ENCODE measurements around the gene IGDCC3. TPM values are rescaled to one million over a fixed set of nuclear protein-coding genes. Genes with fewer than 3 reads are reported as not detected.

The IGDCC3 gene
- total RNA-seq, 2 experiments from 2014 or later, result not detected

DNA sequence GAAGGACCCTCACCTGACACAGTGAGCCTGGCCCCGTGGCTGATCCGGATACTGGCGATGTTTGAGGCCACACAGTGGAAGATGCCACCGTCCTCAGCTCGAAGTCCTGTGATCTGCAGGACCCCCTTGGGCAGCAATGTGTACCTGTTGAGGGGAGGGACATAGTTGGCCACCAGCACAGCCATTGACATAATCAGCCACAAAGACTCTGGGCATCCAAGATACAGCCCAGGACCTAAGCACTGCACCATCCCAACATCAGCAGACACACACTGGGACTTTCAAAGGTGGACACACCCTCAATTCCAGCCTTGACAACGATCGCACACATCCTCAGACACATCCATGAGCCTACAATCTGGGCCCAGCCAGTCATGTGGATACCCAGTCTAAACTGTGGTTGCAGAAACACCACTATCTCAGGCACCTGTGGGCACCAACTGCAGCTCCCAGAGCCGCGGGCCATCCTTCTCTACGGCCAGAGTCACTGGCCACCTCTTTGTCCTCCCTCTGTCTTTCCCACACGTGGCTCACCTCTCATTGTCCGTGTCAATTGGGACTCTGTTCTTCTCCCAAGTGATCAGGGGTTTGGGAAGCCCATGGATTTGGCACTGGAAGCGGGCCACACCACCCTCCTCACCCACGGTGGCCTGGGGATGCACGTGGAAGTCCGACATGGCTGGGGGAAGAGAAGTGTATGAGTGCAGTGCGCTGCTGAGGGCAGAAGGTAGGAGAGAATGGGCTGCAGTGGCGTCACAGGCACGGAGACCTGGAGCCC, 42.3 kb downstream of the IGDCC3 start:
- ATAC-seq (ENCODE audit: low read depth) (no peak), DNase-seq (no peak)
- Mint-ChIP-seq H3K9me3 (no peaks in the 10 kb centered on the region), H3K27me3 (peaks cover 3% of the 10 kb centered on the region), H3K4me3 (no peak overlapping the region), H3K27ac (no peak overlapping the region), H3K36me3 (no peaks in the 10 kb centered on the region), H3K4me1 (peaks cover 4% of the 10 kb centered on the region)
- POLR2A ChIA-PET, result no interaction called here

DNA sequence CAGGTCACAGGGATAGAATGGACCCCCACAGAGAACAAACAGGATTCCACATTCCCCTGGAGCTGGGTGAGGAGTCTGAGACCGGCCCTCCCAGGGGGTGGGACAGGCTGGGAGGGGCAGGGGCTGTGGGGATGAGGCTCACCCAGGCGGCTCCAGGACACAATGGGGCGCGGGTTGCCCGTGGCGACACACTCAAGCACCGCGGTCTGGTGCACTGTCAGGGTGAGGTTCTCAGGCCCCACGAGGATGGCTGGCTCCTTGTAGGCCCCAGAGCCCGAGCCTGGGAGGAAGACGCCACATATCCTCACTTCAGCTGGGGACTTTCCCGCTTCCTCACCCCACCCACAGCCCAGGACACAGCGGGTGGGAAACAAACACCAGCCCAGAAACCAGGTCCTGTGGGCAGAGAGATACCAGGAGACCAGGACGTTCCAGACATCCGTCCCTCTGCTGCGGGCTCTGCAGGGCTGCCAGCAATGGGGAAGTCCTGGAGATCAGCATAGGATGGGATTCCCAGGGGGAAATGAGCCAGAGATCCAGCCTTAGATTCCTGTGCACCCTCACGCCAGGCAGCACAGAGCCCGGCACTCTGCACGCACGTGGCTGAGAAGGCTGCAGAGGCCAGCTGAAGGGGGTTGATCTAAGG, 43.1 kb downstream of the IGDCC3 start:
- Mint-ChIP-seq H3K9me3 (no peaks in the 10 kb centered on the region), H3K27me3 (peaks cover 2% of the 10 kb centered on the region), H3K4me1 (peaks cover 2% of the 10 kb centered on the region), H3K36me3 (no peaks in the 10 kb centered on the region), H3K27ac (no peak overlapping the region), H3K4me3 (no peak overlapping the region)
- ATAC-seq (ENCODE audit: low read depth), result no peak
- POLR2A ChIA-PET, result no interaction called here
- no peak for DNase-seq

DNA sequence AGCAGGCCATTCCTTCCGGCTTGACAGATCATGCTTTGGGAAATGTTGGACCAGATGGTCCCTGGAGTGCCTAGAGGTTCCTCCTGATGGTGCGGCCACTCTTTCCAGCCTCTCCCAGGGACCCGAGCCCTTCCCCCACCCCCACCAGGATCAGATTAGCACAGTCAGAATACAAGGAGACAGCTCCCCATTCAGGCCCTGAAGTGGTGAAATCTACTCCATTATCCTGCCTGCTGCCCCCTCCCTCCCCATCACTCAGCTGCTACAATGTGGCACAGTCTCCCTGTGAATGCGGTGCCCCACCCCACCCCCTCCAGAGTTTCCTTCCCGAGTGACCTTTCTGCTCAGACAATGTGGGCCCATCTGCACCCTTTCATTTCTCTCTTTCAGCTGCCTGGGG, 43.9 kb downstream of the IGDCC3 start:
- no peak for ATAC-seq (ENCODE audit: low read depth)

DNA sequence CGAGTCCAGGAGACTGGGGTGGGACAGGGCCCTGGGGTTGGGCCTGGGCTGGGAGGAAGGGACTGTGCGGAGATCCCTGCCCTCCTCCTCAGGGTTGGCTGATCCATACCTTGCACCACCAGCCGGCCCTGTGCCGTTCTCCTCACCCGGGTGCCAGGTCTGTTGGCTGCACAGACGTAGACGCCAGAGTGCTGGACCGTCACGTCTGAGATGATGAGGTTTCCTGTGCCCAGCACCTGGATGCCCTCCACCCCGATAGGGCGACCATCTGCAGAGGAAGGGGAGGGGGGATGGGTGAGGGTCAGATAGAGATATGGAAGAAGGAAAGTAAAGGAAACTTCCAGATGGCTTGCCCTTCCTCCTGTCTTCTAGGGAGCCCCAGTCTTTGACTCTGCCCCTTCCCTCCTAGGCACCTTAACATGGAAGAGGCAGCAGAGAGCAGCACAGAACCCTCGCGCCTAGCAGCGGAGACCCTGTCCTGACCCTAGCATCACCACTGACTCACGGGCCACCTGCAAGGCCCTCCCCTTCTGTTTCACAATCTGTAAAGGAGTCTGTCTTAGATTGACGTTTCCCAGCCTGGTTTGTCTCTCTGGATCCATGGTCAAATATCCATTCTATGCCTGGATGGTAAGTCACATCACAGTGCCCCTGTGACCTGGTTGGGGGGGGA, 44.5 kb downstream of the IGDCC3 start:
- POLR2A ChIA-PET, result no interaction called here
- no peak overlapping the region for H3K27ac Mint-ChIP-seq
- H3K9me3 Mint-ChIP-seq, result no peaks in the 10 kb centered on the region
- ATAC-seq (ENCODE audit: low read depth) (no peak), DNase-seq (no peak)
- peaks cover 2% of the 10 kb centered on the region for H3K27me3 Mint-ChIP-seq
- no peaks in the 10 kb centered on the region for H3K36me3 Mint-ChIP-seq
- H3K4me3 Mint-ChIP-seq, result no peak overlapping the region
- no peaks in the 10 kb centered on the region for H3K4me1 Mint-ChIP-seq

More for the DNA sequence above, 43.9 kb downstream of the IGDCC3 start:
- Mint-ChIP-seq H3K9me3 (no peaks in the 10 kb centered on the region), H3K27me3 (peaks cover 2% of the 10 kb centered on the region), H3K36me3 (no peaks in the 10 kb centered on the region), H3K4me3 (no peak overlapping the region), H3K4me1 (no peaks in the 10 kb centered on the region), H3K27ac (no peak overlapping the region)
- POLR2A ChIA-PET, result no interaction called here
- no peak for DNase-seq

DNA sequence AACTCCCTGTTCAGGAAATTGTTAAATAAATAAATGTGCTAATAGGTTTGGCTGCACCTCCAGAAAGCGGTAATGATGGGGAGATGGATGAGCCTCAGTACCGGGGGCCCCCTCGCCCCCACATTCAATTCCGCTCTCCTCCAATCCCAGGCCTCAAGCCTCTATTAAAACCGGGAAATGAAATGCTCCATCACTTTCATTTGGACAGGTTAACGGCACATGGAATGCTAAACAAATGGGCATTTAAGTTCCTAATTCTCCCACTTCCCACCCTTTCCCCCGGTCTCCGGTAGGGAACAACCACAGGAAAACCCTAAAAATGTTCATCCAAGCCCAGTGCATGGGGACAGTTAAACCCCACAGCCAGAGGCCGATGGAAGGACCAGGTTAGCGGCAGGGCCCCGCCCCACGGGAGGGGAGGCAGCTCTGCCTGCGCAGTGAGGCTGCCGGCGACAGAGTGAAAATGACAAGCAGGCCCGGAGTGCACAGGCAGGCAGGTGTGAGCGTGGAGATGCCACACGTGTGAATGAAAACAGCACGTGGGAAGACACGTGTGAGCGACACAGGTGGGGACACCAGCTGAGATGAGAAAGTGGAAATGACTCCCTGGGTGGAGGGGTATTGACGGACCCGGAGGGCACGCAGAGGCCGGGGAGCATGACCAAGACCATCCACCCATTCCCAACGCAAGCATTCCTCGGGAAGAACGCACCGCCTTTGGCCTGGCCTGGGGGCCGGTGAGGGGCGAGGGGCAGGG, 45.2 kb downstream of the IGDCC3 start:
- H3K4me3 Mint-ChIP-seq, result no peak overlapping the region
- H3K36me3 Mint-ChIP-seq, result no peaks in the 10 kb centered on the region
- peaks cover 2% of the 10 kb centered on the region for H3K27me3 Mint-ChIP-seq
- ATAC-seq (ENCODE audit: low read depth), result no peak
- no peaks in the 10 kb centered on the region for H3K9me3 Mint-ChIP-seq
- H3K27ac Mint-ChIP-seq, result no peak overlapping the region
- no peaks in the 10 kb centered on the region for H3K4me1 Mint-ChIP-seq
- DNase-seq, result no peak
- POLR2A ChIA-PET, result no interaction called here

DNA sequence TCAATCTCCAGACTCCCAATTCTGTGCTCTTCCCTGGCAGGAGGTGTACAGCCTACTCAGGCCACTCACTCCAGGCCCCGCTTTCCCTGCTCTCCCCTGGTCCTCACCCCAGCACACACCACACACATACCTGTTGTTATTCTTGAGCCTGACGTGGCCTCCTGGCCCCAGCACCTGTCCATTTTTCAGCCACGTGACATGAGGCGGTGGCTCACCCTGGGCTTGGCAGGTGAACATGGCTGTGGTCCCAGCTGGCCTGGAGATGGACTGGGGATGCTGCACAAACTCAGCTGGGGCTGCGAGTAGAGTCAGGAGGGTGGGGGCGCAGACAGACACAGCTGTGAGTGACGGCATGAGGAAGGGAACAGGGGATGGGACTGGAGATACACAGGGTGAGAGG, 46.0 kb downstream of the IGDCC3 start:
- no peak overlapping the region for H3K4me3 Mint-ChIP-seq
- no peak for DNase-seq
- ATAC-seq (ENCODE audit: low read depth), result no peak
- no peaks in the 10 kb centered on the region for H3K36me3 Mint-ChIP-seq
- H3K27me3 Mint-ChIP-seq, result peaks cover 2% of the 10 kb centered on the region
- H3K9me3 Mint-ChIP-seq, result no peaks in the 10 kb centered on the region
- POLR2A ChIA-PET, result no interaction called here
- no peaks in the 10 kb centered on the region for H3K4me1 Mint-ChIP-seq
- H3K27ac Mint-ChIP-seq, result no peak overlapping the region

DNA sequence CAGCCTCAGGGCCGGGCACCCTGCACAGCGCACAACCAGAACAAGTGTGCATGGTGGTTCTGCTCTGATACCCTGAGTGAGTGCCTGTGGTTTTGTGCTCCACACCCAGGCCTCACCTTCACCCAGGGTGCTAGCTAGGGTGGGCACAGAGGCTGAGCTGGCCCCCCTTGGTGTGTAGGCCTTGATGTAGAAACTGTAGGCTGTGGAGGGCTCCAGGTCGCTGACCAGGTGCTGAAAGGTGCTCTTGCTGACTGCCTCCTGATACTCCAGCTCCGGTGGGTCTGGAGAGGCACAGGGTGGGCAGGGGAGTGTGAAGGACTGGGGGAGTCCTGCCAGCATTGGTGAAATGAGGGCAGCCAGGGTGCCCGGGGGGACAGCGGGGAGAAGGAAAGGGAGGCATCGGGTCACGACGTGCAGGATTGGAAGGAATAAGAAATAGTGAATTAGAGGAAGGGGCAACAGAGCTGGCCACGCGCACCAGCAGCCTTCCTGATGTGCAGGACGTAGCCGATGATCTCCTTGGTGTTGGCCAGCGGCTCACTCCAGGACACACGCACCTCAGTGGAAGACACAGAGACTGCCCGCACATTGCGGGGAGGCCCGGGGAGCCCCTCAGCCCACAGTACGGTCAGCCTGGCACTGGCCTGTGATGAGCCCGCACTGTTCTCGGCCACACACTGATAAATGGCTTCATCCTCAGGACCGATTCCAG, 46.7 kb downstream of the IGDCC3 start:
- POLR2A ChIA-PET, result no interaction called here
- Mint-ChIP-seq H3K27ac (no peak overlapping the region), H3K36me3 (no peaks in the 10 kb centered on the region), H3K27me3 (peaks cover 2% of the 10 kb centered on the region), H3K4me1 (no peaks in the 10 kb centered on the region), H3K9me3 (no peaks in the 10 kb centered on the region), H3K4me3 (no peak overlapping the region)
- DNase-seq, result no peak
- no peak for ATAC-seq (ENCODE audit: low read depth)

DNA sequence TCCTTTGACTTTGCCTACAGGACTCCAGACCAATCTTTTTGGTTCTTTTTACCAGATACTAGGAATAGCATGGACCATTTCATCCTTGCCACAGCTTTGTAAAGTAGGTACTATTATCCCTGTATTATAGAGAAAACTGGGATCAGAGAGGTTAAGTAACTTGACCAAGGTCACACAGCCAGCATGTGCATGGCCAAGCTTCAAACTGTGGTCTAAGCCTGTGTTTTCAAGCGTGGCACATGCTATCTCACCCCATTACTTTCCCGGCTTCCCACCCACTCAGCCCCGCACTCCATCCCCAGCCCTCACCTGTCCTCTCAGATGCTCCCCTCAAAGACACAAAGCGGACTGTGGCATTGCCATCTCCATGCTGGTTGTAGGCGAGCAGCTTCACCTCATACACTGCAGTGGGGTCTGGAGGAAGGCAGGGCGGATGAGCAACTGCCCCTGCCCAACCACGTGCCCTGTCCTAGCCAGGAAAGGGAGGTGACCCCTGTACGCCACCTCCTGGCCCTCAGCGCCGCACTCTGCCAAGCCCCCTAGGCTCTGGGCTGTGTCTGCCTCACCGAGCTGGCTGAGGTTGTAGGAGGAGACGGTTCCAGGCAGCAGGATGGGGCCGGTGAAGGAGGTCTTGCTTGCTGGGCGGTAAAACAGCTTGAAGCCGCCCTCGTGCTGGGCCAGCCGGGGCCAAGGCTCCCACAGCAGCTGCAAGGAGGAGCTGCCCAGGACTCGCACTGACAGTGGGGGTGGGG, 47.6 kb downstream of the IGDCC3 start:
- POLR2A ChIA-PET, result no interaction called here
- ATAC-seq (ENCODE audit: low read depth), result no peak
- H3K36me3 Mint-ChIP-seq, result no peaks in the 10 kb centered on the region
- H3K4me1 Mint-ChIP-seq, result no peaks in the 10 kb centered on the region
- H3K9me3 Mint-ChIP-seq, result no peaks in the 10 kb centered on the region
- no peak overlapping the region for H3K4me3 Mint-ChIP-seq
- no peak for DNase-seq
- H3K27ac Mint-ChIP-seq, result no peak overlapping the region
- no peaks in the 10 kb centered on the region for H3K27me3 Mint-ChIP-seq

DNA sequence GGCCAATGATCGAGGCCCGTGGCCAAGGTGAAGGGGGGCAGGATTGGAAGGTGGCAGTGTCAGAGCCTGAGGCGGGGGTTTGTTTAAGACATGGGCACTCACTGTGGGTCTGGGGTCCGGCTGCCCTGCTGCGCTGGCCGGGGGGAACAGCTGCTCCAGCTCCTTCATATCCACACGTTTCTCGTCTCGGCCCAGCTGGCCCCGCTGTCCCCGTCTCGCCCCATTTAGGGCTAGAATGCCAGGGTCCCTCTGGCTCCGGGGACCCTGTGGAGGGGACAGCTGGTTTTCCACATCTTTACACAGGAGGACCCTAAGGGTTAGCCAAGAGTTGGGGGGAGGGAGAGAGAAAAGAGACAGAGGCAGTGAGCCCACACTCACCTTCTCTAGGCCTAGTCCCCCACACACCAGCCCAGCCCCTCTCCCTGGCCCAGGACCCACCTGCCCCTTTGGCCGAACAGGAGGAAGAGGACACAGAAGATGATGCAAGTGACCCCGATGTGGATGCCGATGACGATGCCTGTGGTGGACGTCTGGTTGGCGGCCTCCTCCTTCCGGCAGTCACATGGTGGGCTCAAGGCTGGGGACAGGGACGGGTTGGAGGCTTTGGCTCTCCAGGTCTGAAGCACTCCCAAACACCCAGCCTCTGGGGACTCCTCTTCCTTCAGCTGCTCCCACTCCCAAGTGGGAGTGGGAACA, 48.4 kb downstream of the IGDCC3 start:
- Mint-ChIP-seq H3K9me3 (no peaks in the 10 kb centered on the region), H3K27ac (no peak overlapping the region), H3K4me3 (no peak overlapping the region), H3K36me3 (no peaks in the 10 kb centered on the region), H3K27me3 (peaks cover 4% of the 10 kb centered on the region), H3K4me1 (no peaks in the 10 kb centered on the region)
- POLR2A ChIA-PET, result no interaction called here
- ATAC-seq (ENCODE audit: low read depth) (no peak), DNase-seq (no peak)

DNA sequence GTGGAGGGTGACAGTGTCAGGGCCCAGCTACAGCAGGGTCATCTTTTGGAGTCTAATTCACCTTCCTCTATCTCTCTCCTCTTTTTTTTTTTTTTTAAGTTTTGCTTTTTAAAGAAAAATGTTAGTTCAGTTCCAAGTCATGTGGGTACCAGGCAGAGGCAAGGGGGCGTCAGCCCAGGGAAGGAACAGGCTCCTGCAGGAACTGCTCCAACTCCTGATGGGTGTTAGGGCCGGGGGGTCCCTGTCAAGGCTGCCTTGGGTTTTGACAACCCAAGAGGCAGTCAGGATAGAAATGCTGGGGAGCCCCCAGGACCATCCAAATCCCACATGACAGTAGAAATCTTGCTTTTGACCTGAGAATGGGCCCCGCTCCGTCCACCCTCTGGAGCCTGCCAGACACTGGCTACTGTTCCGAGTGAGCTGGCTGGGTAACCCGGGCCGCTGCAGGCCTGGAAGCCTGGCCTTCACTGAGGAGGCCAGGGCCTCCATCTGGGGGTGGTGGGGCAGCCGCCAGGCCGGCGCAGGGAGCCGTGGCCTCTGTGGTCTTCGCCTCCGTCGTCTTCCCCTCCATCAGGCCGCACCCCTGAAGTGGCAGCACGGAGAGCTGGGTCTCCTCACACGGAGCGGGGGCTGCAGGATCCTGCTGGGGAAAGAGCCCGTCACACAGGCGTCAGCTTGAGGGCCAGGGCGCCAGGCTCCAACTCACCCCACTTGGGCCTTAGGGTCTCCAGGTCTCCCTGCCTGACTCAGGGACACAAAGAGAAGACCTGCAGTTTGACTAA, 49.1 kb downstream of the IGDCC3 start:
- Mint-ChIP-seq H3K27ac (no peak overlapping the region), H3K9me3 (no peaks in the 10 kb centered on the region), H3K36me3 (no peaks in the 10 kb centered on the region), H3K4me1 (no peaks in the 10 kb centered on the region), H3K27me3 (peaks cover 4% of the 10 kb centered on the region), H3K4me3 (no peak overlapping the region)
- DNase-seq (no peak), ATAC-seq (ENCODE audit: low read depth) (no peak)
- POLR2A ChIA-PET, result no interaction called here

DNA sequence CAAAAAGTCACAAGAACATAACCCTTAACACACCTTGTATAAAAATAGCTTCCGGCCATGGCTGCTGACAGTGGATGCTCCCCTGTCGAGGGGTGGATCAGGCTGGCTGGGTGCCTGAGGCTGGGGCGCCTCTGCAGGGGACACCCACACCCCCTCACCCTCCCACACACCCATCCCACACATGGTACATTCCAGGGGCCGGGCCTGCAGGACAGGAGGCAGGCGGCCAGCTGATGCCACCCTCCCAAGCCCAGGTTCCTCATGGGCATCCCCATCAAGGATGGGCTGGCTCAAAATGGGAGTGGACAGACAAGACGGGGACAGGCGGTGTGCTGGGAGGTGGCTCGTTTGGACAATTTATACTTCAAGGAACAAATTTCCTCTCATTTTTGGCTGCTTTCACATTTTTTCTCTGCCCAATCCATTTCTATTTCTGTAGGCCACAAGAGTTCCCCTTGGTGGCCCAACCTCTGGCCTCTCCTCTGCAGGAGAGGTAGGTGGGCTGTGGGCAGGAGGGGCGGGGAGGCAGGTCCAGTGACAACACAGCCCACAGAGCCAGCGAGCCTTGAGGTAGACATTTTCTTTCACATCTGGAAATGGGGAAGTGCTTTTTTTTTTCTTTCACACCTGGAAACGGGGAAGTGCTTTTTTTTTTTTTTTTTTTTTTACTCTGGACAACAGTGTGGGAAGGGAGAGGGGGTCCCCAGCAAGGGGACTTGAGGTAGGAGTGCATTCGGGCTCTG, 50.0 kb downstream of the IGDCC3 start:
- Mint-ChIP-seq H3K9me3 (no peaks in the 10 kb centered on the region), H3K27me3 (peaks cover 7% of the 10 kb centered on the region), H3K4me3 (no peak overlapping the region), H3K36me3 (no peaks in the 10 kb centered on the region), H3K27ac (no peak overlapping the region), H3K4me1 (no peaks in the 10 kb centered on the region)
- no peak for DNase-seq
- ATAC-seq (ENCODE audit: low read depth), result no peak
- POLR2A ChIA-PET, result no interaction called here
